HepG2 (cell line): ENCODE results near the gene SYNJ2. TPM values are rescaled to one million over a fixed set of nuclear protein-coding genes. Genes with fewer than 3 reads are reported as not detected.

Experiments used
- E2F2 ChIP-seq: sonication (generic); formaldehyde crosslinking; IDR thresholded peaks from 2 replicates; pipeline ENCODE4 v1.4.0; 2020; ENCODE audit warnings: missing genetic modification reagents, borderline replicate concordance
- FOXA3 ChIP-seq: IDR thresholded peaks from 2 replicates; pipeline ENCODE4 v1.6.1; 2016; ENCODE audit warnings: missing genetic modification reagents, missing compliant biosample characterization
- GFI1 ChIP-seq: sonication (generic); formaldehyde crosslinking; IDR thresholded peaks from 2 replicates; pipeline ENCODE4 v1.5.0; 2020; ENCODE audit warnings: missing genetic modification reagents, mild to moderate bottlenecking, borderline replicate concordance
- HNRNPLL ChIP-seq: fragments of 200-400 bp; formaldehyde crosslinking; IDR thresholded peaks from 2 replicates; pipeline ENCODE4 v1.6.1; 2017; ENCODE audit warnings: mild to moderate bottlenecking, low read depth, low read length; ENCODE audit not compliant: poor library complexity, severe bottlenecking
- KDM1A ChIP-seq: IDR thresholded peaks from 2 replicates; pipeline ENCODE4 v1.6.1; 2016; ENCODE audit warnings: missing compliant biosample characterization
- KLF16 ChIP-seq, 2 experiments: sonication (generic) in 1 of 2; formaldehyde crosslinking in 1 of 2; IDR thresholded peaks; 2 replicates each; pipeline versions ENCODE4 v1.6.1 to v1.8.0; 2016 to 2023; ENCODE audit warnings: missing genetic modification reagents in 2 of 2, missing compliant biosample characterization in 1 of 2
- MTA1 ChIP-seq: sonication (generic); formaldehyde crosslinking; IDR thresholded peaks from 2 replicates; pipeline ENCODE4 v1.4.0; 2020; ENCODE audit warnings: missing genetic modification reagents, mild to moderate bottlenecking, borderline replicate concordance
- NPAS2 ChIP-seq: sonication (generic); formaldehyde crosslinking; IDR thresholded peaks from 2 replicates; pipeline ENCODE4 v1.8.0; 2022; ENCODE audit warnings: mild to moderate bottlenecking, missing genetic modification reagents, borderline replicate concordance
- RBM22 ChIP-seq: fragments of 200-400 bp; formaldehyde crosslinking; optimal IDR thresholded peaks from 2 replicates; pipeline ENCODE3; 2017; ENCODE audit warnings: mild to moderate bottlenecking, low read length, moderate library complexity
- SRY ChIP-seq: sonication (generic); formaldehyde crosslinking; IDR thresholded peaks from 2 replicates; pipeline ENCODE4 v1.8.0; 2022; ENCODE audit warnings: mild to moderate bottlenecking, missing genetic modification reagents
- TARDBP ChIP-seq: sonication (generic); formaldehyde crosslinking; IDR thresholded peaks from 2 replicates; pipeline ENCODE4 v1.8.0; 2022; ENCODE audit warnings: mild to moderate bottlenecking, missing genetic modification reagents
- ZFYVE20 ChIP-seq: sonication (generic); formaldehyde crosslinking; IDR thresholded peaks from 2 replicates; pipeline ENCODE4 v1.8.0; 2023; ENCODE audit warnings: low read depth, mild to moderate bottlenecking, moderate library complexity, missing genetic modification reagents, borderline replicate concordance
- ZMYM3 ChIP-seq: sonication (generic); formaldehyde crosslinking; IDR thresholded peaks from 2 replicates; pipeline ENCODE4 v1.5.1; 2020; ENCODE audit warnings: mild to moderate bottlenecking, missing genetic modification reagents
- ZNF350 ChIP-seq: sonication (generic); formaldehyde crosslinking; IDR thresholded peaks from 2 replicates; pipeline ENCODE4 v1.4.0; 2020; ENCODE audit warnings: mild to moderate bottlenecking, low read depth, missing genetic modification reagents, borderline replicate concordance
- ZNF703 ChIP-seq: sonication (generic); formaldehyde crosslinking; IDR thresholded peaks from 2 replicates; pipeline ENCODE4 v1.5.1; 2020; ENCODE audit warnings: missing genetic modification reagents, mild to moderate bottlenecking, moderate library complexity, borderline replicate concordance
- ZNF747 ChIP-seq: sonication (generic); formaldehyde crosslinking; IDR thresholded peaks from 2 replicates; pipeline ENCODE4 v1.8.1; 2023; ENCODE audit warnings: missing genetic modification reagents, mild to moderate bottlenecking, borderline replicate concordance
- ZSCAN29 ChIP-seq: sonication (generic); formaldehyde crosslinking; conservative IDR thresholded peaks from 2 replicates; pipeline ENCODE4 v1.4.0; 2020; ENCODE audit warnings: mild to moderate bottlenecking, missing genetic modification reagents
- polyA plus RNA-seq, 8 experiments: library from polyadenylated mRNA; depleted of rRNA in 3 of 8; stranded (reverse) in 7 of 8; unstranded in 1 of 8; fragments of >200 nt; fragmentation: Illumina TruSeq in 4 of 8; extraction: Trizol in 4 of 8; gene quantifications; 2 replicates each; pipeline versions ENCODE4 v1.2.1 to v1.2.3, GENCODE V29; 2011 to 2016; ENCODE audit warnings: low read depth in 4 of 8, missing spikeins in 1 of 8, mixed read lengths in 1 of 8; ENCODE audit not compliant: insufficient read depth in 1 of 8
- total RNA-seq, 5 experiments: library from RNA; depleted of rRNA; stranded (reverse); fragments of >200 nt; fragmentation: Illumina TruSeq; extraction: Trizol; gene quantifications; 2 replicates each; pipeline ENCODE4 v1.2.3, GENCODE V29; 2016; ENCODE audit warnings: low read depth in 1 of 5
- TF ChIP-seq, protein P1 (sequence below): sonication (generic); formaldehyde crosslinking; IDR thresholded peaks from 2 replicates; pipeline ENCODE4 v1.5.1; 2020; ENCODE audit warnings: mild to moderate bottlenecking, missing genetic modification reagents, moderate library complexity
- TF ChIP-seq, protein P2 (sequence below): sonication (generic); formaldehyde crosslinking; IDR thresholded peaks from 2 replicates; pipeline ENCODE4 v1.8.1; 2023; ENCODE audit warnings: mild to moderate bottlenecking, moderate library complexity, missing genetic modification reagents
- TF ChIP-seq, protein P3 (sequence below): sonication (generic); formaldehyde crosslinking; IDR thresholded peaks from 2 replicates; pipeline ENCODE4 v1.4.0; 2020; ENCODE audit warnings: missing genetic modification reagents

Gene SYNJ2
- total and polyA plus RNA-seq, 2 of the 13 experiments (the other 11 are each of a cell fraction or from before 2014, with no cell fraction given) = 39.1 to 57.6 TPM

DNA sequence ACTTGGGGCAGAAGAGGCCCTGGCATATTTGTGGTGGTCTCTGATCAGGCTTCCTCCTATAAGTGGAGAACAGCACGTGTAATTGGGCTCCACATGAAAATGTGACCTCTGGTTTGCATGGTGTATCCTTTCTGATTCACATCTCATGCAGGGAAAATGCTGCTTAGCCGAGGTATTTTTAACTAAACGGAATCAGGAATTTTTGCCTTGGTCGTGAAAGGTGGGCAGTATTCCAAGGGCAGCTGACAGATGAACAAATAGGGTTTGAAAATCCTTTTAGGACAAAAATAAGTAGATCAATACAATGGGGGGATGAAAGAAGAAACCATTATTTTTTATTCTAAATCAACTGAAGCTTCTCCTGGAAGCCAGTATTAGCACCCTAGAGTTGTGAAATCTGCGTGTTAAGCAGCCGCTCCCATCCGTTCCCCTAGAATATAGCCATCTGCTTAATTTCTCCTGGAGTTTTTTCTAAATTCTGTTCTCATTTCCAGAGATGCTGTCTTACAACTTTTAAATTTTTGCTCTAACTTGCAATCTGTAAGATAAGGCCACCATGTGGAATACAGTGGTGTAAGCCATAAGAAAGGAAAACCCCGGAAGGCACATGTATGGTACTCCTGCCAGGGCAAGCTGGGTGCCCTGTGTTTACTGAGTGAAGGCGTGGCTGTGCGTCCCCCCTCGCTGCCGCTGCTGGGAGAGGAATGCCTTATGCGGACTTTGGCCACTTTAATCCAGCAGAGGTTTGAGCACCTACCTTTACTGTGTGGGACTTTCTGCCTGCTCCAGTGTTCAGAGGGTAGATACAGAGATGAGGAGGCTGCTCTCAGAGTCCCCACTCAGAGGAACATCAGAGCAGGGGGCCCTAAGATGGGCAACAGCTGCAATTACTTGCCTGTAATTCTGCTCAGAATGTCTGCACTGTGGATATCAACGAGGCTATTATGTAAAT lies 52.4 kb downstream of the SYNJ2 start (continued):
- TF ChIP-seq, protein P1, sequence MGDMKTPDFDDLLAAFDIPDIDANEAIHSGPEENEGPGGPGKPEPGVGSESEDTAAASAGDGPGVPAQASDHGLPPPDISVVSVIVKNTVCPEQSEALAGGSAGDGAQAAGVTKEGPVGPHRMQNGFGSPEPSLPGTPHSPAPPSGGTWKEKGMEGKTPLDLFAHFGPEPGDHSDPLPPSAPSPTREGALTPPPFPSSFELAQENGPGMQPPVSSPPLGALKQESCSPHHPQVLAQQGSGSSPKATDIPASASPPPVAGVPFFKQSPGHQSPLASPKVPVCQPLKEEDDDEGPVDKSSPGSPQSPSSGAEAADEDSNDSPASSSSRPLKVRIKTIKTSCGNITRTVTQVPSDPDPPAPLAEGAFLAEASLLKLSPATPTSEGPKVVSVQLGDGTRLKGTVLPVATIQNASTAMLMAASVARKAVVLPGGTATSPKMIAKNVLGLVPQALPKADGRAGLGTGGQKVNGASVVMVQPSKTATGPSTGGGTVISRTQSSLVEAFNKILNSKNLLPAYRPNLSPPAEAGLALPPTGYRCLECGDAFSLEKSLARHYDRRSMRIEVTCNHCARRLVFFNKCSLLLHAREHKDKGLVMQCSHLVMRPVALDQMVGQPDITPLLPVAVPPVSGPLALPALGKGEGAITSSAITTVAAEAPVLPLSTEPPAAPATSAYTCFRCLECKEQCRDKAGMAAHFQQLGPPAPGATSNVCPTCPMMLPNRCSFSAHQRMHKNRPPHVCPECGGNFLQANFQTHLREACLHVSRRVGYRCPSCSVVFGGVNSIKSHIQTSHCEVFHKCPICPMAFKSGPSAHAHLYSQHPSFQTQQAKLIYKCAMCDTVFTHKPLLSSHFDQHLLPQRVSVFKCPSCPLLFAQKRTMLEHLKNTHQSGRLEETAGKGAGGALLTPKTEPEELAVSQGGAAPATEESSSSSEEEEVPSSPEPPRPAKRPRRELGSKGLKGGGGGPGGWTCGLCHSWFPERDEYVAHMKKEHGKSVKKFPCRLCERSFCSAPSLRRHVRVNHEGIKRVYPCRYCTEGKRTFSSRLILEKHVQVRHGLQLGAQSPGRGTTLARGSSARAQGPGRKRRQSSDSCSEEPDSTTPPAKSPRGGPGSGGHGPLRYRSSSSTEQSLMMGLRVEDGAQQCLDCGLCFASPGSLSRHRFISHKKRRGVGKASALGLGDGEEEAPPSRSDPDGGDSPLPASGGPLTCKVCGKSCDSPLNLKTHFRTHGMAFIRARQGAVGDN = peak; percentile 89
- TF ChIP-seq SRY (peak; percentile 63; the same call in 1 of the 2 replicates), KLF16 (CRISPR knock-in tag; IDR thresholded peaks at IDR 0.05) (peak; percentile 55 to 99; a peak in 2 of 4 replicates), E2F2 (CRISPR knock-in tag) (no peak), ZFYVE20 (no peak), ZMYM3 (CRISPR knock-in tag) (peak; percentile 73), ZSCAN29 (peak; percentile 95), NPAS2 (CRISPR knock-in tag) (no peak), FOXA3 (CRISPR knock-in tag) (peak; percentile 97), ZNF703 (CRISPR knock-in tag) (no peak), RBM22 (peak; percentile 98), HNRNPLL (peak; percentile 31), MTA1 (CRISPR knock-in tag) (peak; percentile 94), GFI1 (CRISPR knock-in tag) (peak; percentile 98), KDM1A (CRISPR knock-in tag) (peak; percentile 80; the same call in 1 of the 2 replicates), TARDBP (CRISPR knock-in tag) (peak; percentile 78; the same call in 1 of the 2 replicates), ZNF747 (0 out of 2 replicates have a peak, but pooled peaks have one; percentile 41), ZNF350 (CRISPR knock-in tag) (peak; percentile 88)
- TF ChIP-seq, protein P2, sequence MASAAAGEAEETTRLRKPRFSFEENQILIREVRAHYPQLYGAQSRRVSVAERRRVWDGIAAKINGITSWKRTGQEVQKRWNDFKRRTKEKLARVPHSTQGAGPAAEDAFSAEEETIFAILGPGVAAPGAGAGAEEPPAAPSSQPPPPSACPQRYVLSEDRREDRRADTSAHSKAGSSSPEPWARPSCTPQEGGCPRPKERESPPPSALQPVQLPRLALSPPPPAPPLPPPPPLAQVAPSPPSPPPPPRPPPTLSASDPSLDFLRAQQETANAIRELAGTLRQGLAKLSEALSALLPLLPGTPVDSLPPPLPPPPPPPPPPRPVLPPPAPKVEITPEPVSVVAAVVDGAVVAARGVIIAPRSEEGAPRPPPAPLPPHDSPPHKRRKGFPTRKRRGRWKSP (CRISPR knock-in tag) = peak; percentile 89; the same call in 1 of the 2 replicates
- TF ChIP-seq, protein P3, sequence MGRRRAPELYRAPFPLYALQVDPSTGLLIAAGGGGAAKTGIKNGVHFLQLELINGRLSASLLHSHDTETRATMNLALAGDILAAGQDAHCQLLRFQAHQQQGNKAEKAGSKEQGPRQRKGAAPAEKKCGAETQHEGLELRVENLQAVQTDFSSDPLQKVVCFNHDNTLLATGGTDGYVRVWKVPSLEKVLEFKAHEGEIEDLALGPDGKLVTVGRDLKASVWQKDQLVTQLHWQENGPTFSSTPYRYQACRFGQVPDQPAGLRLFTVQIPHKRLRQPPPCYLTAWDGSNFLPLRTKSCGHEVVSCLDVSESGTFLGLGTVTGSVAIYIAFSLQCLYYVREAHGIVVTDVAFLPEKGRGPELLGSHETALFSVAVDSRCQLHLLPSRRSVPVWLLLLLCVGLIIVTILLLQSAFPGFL = no peak
